SU-DHL-6 (cell line): Measurements from ENCODE around the gene DPP6.

ENCODE experiments used
- H2AFZ ChIP-seq: fragments of 200-600 bp; sonication (generic); 2 replicates; pipeline ENCODE4 v1.6.1; 2014; ENCODE audit warnings: low read depth, mild to moderate bottlenecking, moderate library complexity, mixed read lengths, antibody characterized with exemption, low read length; ENCODE audit not compliant: severe bottlenecking
- H3F3A ChIP-seq: fragments of 200-600 bp; shearing (Covaris generic); 2 replicates; pipeline ENCODE4 v1.6.0; 2016; ENCODE audit warnings: antibody characterized with exemption, mild to moderate bottlenecking; ENCODE audit not compliant: insufficient read depth
- H3K27ac ChIP-seq: fragments of 200-600 bp; sonication (generic); 2 replicates; pipeline ENCODE4 v1.5.1; 2016; ENCODE audit warnings: low read depth, mild to moderate bottlenecking, low read length, moderate library complexity, mixed read lengths
- H3K27me3 ChIP-seq: fragments of 200-600 bp; sonication (generic), shearing (Covaris generic); 2 replicates; pipeline ENCODE4 v1.6.0; 2014; ENCODE audit warnings: mild to moderate bottlenecking, low read length
- H3K36me3 ChIP-seq: fragments of 200-600 bp; sonication (generic); 2 replicates; pipeline ENCODE4 v1.6.1; 2014; ENCODE audit warnings: mild to moderate bottlenecking, low read length, mixed read lengths
- H3K4me2 ChIP-seq: fragments of 300-600, 200-600 bp; shearing (Covaris generic), sonication (generic); 2 replicates; pipeline ENCODE4 v1.6.0; 2014; ENCODE audit warnings: low read length, low read depth, mild to moderate bottlenecking; ENCODE audit not compliant: poor library complexity, severe bottlenecking
- H3K4me3 ChIP-seq: fragments of 200-600 bp; sonication (generic); 2 replicates; pipeline ENCODE4 v1.5.1; 2014; ENCODE audit warnings: antibody characterized with exemption, low read length, mild to moderate bottlenecking, mixed read lengths; ENCODE audit not compliant: insufficient read depth, poor library complexity, severe bottlenecking
- H3K79me2 ChIP-seq: fragments of 200-600 bp; sonication (generic); 2 replicates; pipeline ENCODE4 v1.6.1; 2014; ENCODE audit warnings: mild to moderate bottlenecking, low read length, moderate library complexity; ENCODE audit not compliant: insufficient read depth
- H3K9ac ChIP-seq: fragments of 200-600 bp; sonication (generic); 2 replicates; pipeline ENCODE4 v1.7.0; 2014; ENCODE audit warnings: mild to moderate bottlenecking, low read length
- H3K9me2 ChIP-seq: fragments of 200-600 bp; sonication (generic); replicated peaks from 2 replicates; pipeline ENCODE4 v1.6.1; 2014; ENCODE audit warnings: low read length; ENCODE audit not compliant: insufficient read depth
- H3K9me3 ChIP-seq: fragments of 200-600 bp; sonication (generic); 2 replicates; pipeline ENCODE4 v1.6.1; 2014; ENCODE audit warnings: low read length, mixed read lengths; ENCODE audit not compliant: insufficient read depth
- H4K20me1 ChIP-seq: fragments of 200-600 bp; sonication (generic); 2 replicates; pipeline ENCODE4 v1.6.1; 2014; ENCODE audit warnings: low read depth, mild to moderate bottlenecking, antibody characterized with exemption, low read length, moderate library complexity, mixed read lengths
- EZH2phosphoT487 ChIP-seq: fragments of 200-600 bp; sonication (generic), shearing (Covaris generic); conservative IDR thresholded peaks from 2 replicates; pipeline ENCODE4 v1.6.1; 2018; ENCODE audit warnings: mild to moderate bottlenecking, antibody characterized with exemption, low read length, moderate library complexity, mixed read lengths
- TF ChIP-seq, protein P1 (sequence below): fragments of 200-600 bp; sonication (generic); IDR thresholded peaks from one replicate; pipeline ENCODE4 v1.5.1; 2017; ENCODE audit warnings: antibody characterized with exemption, mild to moderate bottlenecking, low read length, moderate library complexity; ENCODE audit not compliant: insufficient read depth, poor library complexity, severe bottlenecking

Gene DPP6

DNA sequence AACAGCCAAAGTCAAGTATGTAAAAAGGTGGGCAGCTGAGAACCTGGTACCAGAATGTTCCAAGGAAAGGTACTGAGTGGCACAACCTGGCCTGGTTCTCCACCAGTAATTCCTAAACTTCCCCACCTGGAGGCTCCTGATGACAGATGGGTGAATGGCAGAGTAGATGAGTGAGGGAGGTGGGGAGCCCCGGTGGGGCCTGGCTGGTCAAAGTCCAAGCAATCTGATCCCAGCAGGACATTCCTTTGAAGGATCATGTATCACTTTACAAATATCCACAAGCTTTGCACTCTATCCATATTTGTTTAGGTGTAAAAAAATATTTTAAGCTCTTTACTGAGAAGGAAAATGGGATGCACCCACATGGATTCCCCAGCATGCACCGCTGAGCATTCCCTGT, 250.2 kb downstream of the DPP6 start:
- H3K4me3 ChIP-seq: no peak overlapping the region
- no peaks in the 10 kb centered on the region for H3K9me3 ChIP-seq
- H3K27ac ChIP-seq: no peak overlapping the region
- H4K20me1 ChIP-seq: no peaks in the 10 kb centered on the region
- no peaks in the 10 kb centered on the region for H3K36me3 ChIP-seq
- H3K9ac ChIP-seq: no peak overlapping the region
- TF ChIP-seq, protein P1, sequence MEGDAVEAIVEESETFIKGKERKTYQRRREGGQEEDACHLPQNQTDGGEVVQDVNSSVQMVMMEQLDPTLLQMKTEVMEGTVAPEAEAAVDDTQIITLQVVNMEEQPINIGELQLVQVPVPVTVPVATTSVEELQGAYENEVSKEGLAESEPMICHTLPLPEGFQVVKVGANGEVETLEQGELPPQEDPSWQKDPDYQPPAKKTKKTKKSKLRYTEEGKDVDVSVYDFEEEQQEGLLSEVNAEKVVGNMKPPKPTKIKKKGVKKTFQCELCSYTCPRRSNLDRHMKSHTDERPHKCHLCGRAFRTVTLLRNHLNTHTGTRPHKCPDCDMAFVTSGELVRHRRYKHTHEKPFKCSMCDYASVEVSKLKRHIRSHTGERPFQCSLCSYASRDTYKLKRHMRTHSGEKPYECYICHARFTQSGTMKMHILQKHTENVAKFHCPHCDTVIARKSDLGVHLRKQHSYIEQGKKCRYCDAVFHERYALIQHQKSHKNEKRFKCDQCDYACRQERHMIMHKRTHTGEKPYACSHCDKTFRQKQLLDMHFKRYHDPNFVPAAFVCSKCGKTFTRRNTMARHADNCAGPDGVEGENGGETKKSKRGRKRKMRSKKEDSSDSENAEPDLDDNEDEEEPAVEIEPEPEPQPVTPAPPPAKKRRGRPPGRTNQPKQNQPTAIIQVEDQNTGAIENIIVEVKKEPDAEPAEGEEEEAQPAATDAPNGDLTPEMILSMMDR: no peak
- TF ChIP-seq EZH2phosphoT487: no peak
- no peaks in the 10 kb centered on the region for H3K27me3 ChIP-seq
- H3K4me2 ChIP-seq: no peak overlapping the region
- H2AFZ ChIP-seq: no peak overlapping the region
- no peaks in the 10 kb centered on the region for H3K9me2 ChIP-seq
- H3K79me2 ChIP-seq: no peaks in the 10 kb centered on the region
- H3F3A ChIP-seq: no peaks in the 10 kb centered on the region

DNA sequence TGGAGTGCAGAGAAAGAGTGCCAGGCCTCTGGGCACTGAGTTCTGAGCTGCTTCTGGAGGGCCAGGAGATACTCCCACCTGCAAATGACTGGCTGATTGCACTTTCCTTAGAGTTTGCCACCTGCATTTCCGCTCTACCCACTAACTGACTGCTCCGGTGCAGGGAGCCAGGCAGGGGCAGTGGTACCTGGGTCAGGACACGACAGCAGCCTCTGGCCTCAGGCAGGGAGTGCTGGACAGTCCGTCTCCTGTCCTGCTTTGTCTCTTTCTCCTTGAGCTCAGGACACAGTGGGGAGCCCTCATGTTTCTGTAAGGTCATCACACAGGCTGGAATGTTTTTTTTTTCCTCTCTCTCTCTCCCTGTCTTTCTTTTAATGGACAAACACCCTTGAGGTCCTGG, 252.0 kb downstream of the DPP6 start:
- Histone ChIP-seq H3K27me3 (no peaks in the 10 kb centered on the region), H3K27ac (no peak overlapping the region), H3K4me2 (no peak overlapping the region), H2AFZ (no peak overlapping the region), H3K4me3 (no peak overlapping the region), H4K20me1 (no peaks in the 10 kb centered on the region), H3K36me3 (no peaks in the 10 kb centered on the region), H3F3A (no peaks in the 10 kb centered on the region), H3K79me2 (no peaks in the 10 kb centered on the region), H3K9me2 (no peaks in the 10 kb centered on the region), H3K9ac (no peak overlapping the region), H3K9me3 (no peaks in the 10 kb centered on the region)
- TF ChIP-seq, protein P1: no peak
- no peak for TF ChIP-seq EZH2phosphoT487

DNA sequence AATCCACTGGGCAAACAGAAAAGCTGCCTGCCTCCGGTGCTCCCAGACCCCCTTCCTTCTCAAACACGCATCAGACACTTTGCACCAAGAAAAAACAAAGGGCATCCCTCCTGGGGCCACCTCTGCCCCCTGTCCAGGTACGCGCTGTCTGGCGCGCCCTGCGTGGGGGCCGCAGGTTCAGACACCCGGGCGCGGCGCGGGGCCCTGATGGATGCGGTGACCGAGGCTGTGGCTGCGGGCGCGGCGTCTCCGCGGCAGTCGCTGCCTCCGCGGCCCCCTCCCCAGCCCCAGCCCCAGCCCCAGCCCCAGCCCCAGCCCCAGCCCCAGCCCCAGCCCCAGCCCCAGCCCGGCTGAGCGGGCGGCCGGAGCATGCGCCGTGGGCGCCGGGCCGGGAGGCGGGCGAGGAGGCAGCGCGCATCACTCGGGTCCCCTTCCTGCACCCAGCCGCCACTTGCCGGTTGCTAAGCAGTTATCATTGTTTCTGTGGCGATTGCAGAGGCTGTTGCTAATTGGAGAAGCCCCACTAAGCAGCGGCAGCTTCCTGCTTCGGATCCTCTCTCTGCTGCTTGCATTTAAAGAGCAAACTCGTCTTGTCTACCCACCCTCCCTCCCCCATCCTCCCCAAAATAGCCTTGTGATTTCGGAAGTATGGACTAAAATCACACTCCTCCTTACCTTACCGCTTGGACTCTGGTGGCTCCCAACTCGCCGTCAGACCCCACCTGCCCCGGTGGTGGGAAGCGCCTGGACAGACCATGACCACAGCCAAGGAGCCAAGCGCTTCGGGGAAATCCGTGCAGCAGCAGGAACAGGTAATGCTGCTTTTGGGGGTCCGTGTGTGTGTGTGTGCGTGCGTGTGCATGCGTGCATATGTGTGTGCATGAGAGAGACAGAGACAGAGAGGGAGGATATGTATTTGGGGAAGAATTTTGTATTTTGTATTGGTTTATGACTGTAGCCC, 252.8 kb downstream of the DPP6 start:
- H3K4me3 ChIP-seq: no peak overlapping the region
- H3K79me2 ChIP-seq: no peaks in the 10 kb centered on the region

More for the DNA sequence above, 252.8 kb downstream of the DPP6 start:
- Histone ChIP-seq H3K9me3 (no peaks in the 10 kb centered on the region), H3K27me3 (no peaks in the 10 kb centered on the region), H3K27ac (no peak overlapping the region), H2AFZ (no peak overlapping the region), H3F3A (no peaks in the 10 kb centered on the region), H3K36me3 (no peaks in the 10 kb centered on the region), H4K20me1 (no peaks in the 10 kb centered on the region), H3K9ac (no peak overlapping the region), H3K9me2 (no peaks in the 10 kb centered on the region), H3K4me2 (no peak overlapping the region)
- TF ChIP-seq, protein P1: no peak
- TF ChIP-seq EZH2phosphoT487: no peak
